Suprapubic skin (tissue), 4 donors: ENCODE results near the gene TEP1. TPM values are rescaled to one million over a fixed set of nuclear protein-coding genes. Genes with fewer than 3 reads are reported as not detected.

Experiments
- DNase-seq, 2 donors: peaks; one replicate each; pipeline ENCODE4 v3.0.0-alpha.2; 2019; ENCODE audit warnings: low spot score in 2 of 2
- H3K27ac ChIP-seq: fragments of 200-600 bp; sonication (generic); one replicate; pipeline ENCODE4 v1.5.1; 2019
- H3K27me3 ChIP-seq: fragments of 200-600 bp; sonication (generic); one replicate; pipeline ENCODE4 v1.5.1; 2019
- H3K36me3 ChIP-seq: fragments of 200-600 bp; sonication (generic); one replicate; pipeline ENCODE4 v1.5.1; 2019
- H3K4me1 ChIP-seq: fragments of 200-600 bp; sonication (generic); one replicate; pipeline ENCODE4 v1.5.1; 2019
- H3K4me3 ChIP-seq: fragments of 200-600 bp; sonication (generic); one replicate; pipeline ENCODE4 v1.5.1; 2019; ENCODE audit warnings: mild to moderate bottlenecking
- H3K9me3 ChIP-seq: fragments of 200-600 bp; sonication (generic); one replicate; pipeline ENCODE4 v1.5.1; 2019
- EP300 ChIP-seq: sonication (generic); formaldehyde crosslinking; IDR thresholded peaks from one replicate; pipeline ENCODE4 v1.6.1; 2017; ENCODE audit warnings: antibody characterized with exemption
- POLR2A ChIP-seq, 2 donors: fragments of 450-650 bp; IDR thresholded peaks; one replicate each; pipeline ENCODE4 v1.6.1; 2017; ENCODE audit warnings: antibody characterized with exemption in 2 of 2, mild to moderate bottlenecking in 2 of 2, moderate library complexity in 2 of 2
- POLR2AphosphoS5 ChIP-seq, 3 donors: sonication (generic); formaldehyde crosslinking; IDR thresholded peaks; one replicate each; pipeline ENCODE4 v1.6.1; 2017; ENCODE audit warnings: antibody characterized with exemption in 3 of 3
- WGBS: methylation state at CpG from one replicate; pipeline ENCODE4 v1.1.5; 2018; 5-methylcytosine and 5-hydroxymethylcytosine counted together
- total RNA-seq, 4 donors: library from RNA; depleted of rRNA; stranded (reverse); fragments of >200 nt; gene quantifications; one replicate each; pipeline ENCODE4 v1.1.0, GENCODE V29; 2016
- TF ChIP-seq, protein P1 (sequence below), 2 donors: fragments of 200-600 bp in 1 of 2; fragments of 450-650 bp in 1 of 2; sonication (generic) in 1 of 2; IDR thresholded peaks; one replicate each; pipeline ENCODE4 v1.5.1; 2016 to 2019; ENCODE audit warnings: antibody characterized with exemption in 2 of 2, mild to moderate bottlenecking in 1 of 2, moderate library complexity in 1 of 2

The TEP1 gene
- total RNA-seq, 4 donors from 2014 or later: 16.3 to 34.0 (median 25.1) TPM

DNA sequence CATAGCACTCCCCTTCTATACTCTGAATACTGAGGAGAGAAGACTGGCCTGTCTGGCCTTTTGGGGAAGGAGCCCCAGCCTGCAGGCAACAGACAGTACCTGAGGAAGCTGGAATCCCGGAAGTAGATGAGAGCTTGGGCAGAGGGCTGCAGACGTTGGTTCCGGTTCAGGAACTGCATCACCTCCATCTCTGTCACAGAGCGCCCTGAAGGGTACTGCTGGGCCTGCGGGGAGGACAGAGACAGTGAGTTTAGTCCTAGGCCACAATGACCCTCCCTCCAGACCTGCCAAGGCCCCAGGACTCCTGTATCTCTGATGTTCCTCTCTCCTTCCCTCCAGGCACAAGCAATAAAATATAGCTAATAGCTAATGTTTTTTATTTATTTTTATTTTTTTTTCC, 28.4 kb downstream of the TEP1 start:
- no peaks in the 10 kb centered on the region for H3K4me1 ChIP-seq
- DNase-seq: no peak
- H3K9me3 ChIP-seq: no peaks in the 10 kb centered on the region
- H3K27me3 ChIP-seq: no peaks in the 10 kb centered on the region
- WGBS: 94% methylated on average over 5 of the region's 5 CpGs
- TF ChIP-seq EP300: no peak
- TF ChIP-seq POLR2AphosphoS5 (IDR thresholded peaks at IDR 0.05): no peak
- TF ChIP-seq, protein P1, sequence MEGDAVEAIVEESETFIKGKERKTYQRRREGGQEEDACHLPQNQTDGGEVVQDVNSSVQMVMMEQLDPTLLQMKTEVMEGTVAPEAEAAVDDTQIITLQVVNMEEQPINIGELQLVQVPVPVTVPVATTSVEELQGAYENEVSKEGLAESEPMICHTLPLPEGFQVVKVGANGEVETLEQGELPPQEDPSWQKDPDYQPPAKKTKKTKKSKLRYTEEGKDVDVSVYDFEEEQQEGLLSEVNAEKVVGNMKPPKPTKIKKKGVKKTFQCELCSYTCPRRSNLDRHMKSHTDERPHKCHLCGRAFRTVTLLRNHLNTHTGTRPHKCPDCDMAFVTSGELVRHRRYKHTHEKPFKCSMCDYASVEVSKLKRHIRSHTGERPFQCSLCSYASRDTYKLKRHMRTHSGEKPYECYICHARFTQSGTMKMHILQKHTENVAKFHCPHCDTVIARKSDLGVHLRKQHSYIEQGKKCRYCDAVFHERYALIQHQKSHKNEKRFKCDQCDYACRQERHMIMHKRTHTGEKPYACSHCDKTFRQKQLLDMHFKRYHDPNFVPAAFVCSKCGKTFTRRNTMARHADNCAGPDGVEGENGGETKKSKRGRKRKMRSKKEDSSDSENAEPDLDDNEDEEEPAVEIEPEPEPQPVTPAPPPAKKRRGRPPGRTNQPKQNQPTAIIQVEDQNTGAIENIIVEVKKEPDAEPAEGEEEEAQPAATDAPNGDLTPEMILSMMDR (IDR thresholded peaks at IDR 0.05): no peak
- no peak for TF ChIP-seq POLR2A (IDR thresholded peaks at IDR 0.05)
- peaks cover 94% of the 10 kb centered on the region for H3K36me3 ChIP-seq
- H3K27ac ChIP-seq: no peak overlapping the region
- no peak overlapping the region for H3K4me3 ChIP-seq

- Histone ChIP-seq H3K27ac (no peak overlapping the region), H3K4me3 (no peak overlapping the region), H3K36me3 (peaks cover 94% of the 10 kb centered on the region), H3K27me3 (no peaks in the 10 kb centered on the region), H3K4me1 (no peaks in the 10 kb centered on the region), H3K9me3 (no peaks in the 10 kb centered on the region)
- WGBS: 95% methylated on average over 4 of the region's 7 CpGs
- no peak for DNase-seq
- TF ChIP-seq EP300 (no peak), POLR2AphosphoS5 (IDR thresholded peaks at IDR 0.05) (no peak), POLR2A (IDR thresholded peaks at IDR 0.05) (no peak)
- TF ChIP-seq, protein P1 (IDR thresholded peaks at IDR 0.05): no peak
These were observed 29.0 kb downstream of the TEP1 start for GRCh38 chr14:20384321-20384720.

GRCh38 chr14:20383636-20384035, 29.7 kb downstream of the TEP1 start:
- DNase-seq: no peak
- no peaks in the 10 kb centered on the region for H3K9me3 ChIP-seq
- H3K27me3 ChIP-seq: no peaks in the 10 kb centered on the region
- H3K36me3 ChIP-seq: peaks cover 94% of the 10 kb centered on the region
- H3K4me1 ChIP-seq: no peaks in the 10 kb centered on the region
- no peak for TF ChIP-seq POLR2AphosphoS5 (IDR thresholded peaks at IDR 0.05)
- TF ChIP-seq POLR2A (IDR thresholded peaks at IDR 0.05): no peak
- TF ChIP-seq EP300: no peak
- TF ChIP-seq, protein P1 (IDR thresholded peaks at IDR 0.05): no peak
- WGBS: 96% methylated on average over 5 of the region's 5 CpGs
- no peak overlapping the region for H3K27ac ChIP-seq
- no peak overlapping the region for H3K4me3 ChIP-seq

DNA sequence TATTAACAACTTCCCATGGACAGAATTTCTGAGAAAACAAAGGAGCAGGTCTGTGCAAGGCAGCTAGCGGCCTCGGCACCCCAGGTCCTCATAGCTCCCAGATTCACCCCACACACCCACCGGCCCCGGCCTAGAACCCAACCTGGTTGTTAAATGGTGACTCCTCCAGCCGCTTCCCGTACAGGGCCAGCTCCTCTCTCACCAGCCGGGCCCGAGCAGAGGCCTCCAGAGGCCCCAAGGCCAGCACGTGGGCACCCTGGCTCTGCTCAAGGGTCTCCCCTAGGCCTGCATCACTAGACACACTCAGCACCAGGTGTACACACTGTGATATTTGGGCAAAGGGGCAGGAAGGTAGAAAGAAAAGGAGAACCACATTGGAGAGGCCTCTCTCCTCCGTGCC, 30.3 kb downstream of the TEP1 start:
- Histone ChIP-seq H3K9me3 (no peaks in the 10 kb centered on the region), H3K27me3 (no peaks in the 10 kb centered on the region), H3K4me3 (no peak overlapping the region), H3K27ac (no peak overlapping the region), H3K4me1 (no peaks in the 10 kb centered on the region), H3K36me3 (peaks cover 94% of the 10 kb centered on the region)
- 93% methylated on average over 9 of the region's 10 CpGs for WGBS
- DNase-seq: no peak
- TF ChIP-seq POLR2AphosphoS5 (IDR thresholded peaks at IDR 0.05): no peak

- no peak for TF ChIP-seq EP300
- TF ChIP-seq POLR2A (IDR thresholded peaks at IDR 0.05): no peak
- no peak for TF ChIP-seq POLR2AphosphoS5 (IDR thresholded peaks at IDR 0.05)
- TF ChIP-seq, protein P1 (IDR thresholded peaks at IDR 0.05): no peak
- Histone ChIP-seq H3K4me1 (no peaks in the 10 kb centered on the region), H3K36me3 (peaks cover 94% of the 10 kb centered on the region), H3K9me3 (no peaks in the 10 kb centered on the region), H3K27ac (no peak overlapping the region), H3K4me3 (no peak overlapping the region), H3K27me3 (no peaks in the 10 kb centered on the region)
- WGBS: 93% methylated on average over 12 of the region's 12 CpGs
- DNase-seq: no peak
These were observed 30.8 kb downstream of the TEP1 start for GRCh38 chr14:20382526-20382925.

- Histone ChIP-seq H3K36me3 (peaks cover 100% of the 10 kb centered on the region), H3K27ac (no peak overlapping the region), H3K9me3 (no peaks in the 10 kb centered on the region), H3K27me3 (no peaks in the 10 kb centered on the region), H3K4me1 (no peaks in the 10 kb centered on the region), H3K4me3 (no peak overlapping the region)
- no peak for DNase-seq
- 81% methylated on average over 7 of the region's 7 CpGs for WGBS
- TF ChIP-seq POLR2A (IDR thresholded peaks at IDR 0.05) (no peak), POLR2AphosphoS5 (IDR thresholded peaks at IDR 0.05) (no peak), EP300 (no peak)
- TF ChIP-seq, protein P1 (IDR thresholded peaks at IDR 0.05): no peak
These were observed 32.0 kb downstream of the TEP1 start for GRCh38 chr14:20381341-20381740.
